ENCODE measurements around the gene TAPBP. TPM values are rescaled to one million over a fixed set of nuclear protein-coding genes. Genes with fewer than 3 reads are reported as not detected.

Gene TAPBP
- total and polyA plus RNA-seq, 2 donors (not counting 1 experiment from before 2014, with no cell fraction given) = 50.3 to 56.0 TPM

DNA sequence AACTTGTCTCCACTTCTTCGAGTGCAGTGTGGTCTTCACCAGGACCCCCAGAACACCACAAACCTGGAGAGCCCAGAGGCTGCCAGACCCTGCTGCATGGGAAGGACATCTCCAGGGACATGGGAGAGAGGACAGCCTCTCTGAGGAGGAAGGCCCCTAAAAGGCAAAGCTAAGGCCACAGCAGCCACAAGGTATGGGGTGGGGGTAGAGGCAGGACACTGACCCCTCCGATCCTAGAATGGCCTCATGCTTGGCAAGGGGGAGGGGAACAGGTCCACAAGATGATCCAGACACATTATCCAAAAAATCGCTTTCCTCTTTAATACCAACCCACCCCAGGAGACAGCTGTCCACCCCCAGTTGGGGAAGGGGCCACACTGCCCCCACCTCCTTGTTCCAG lies 35.1 kb downstream of the TAPBP start:
- H3K79me2 ChIP-seq (ENCODE audit: control insufficient read depth, insufficient read depth, low read length) = peaks cover 22% of the 10 kb centered on the region
- no peak for TF ChIP-seq CTCF (conservative IDR thresholded peaks at IDR 0.05 in 1 of 2, IDR thresholded peaks at IDR 0.05 in 1 of 2; ENCODE audit: low read depth in 1 of 2, low read length in 2 of 2)
- H4K20me1 ChIP-seq (ENCODE audit: control insufficient read depth, extremely low read depth, insufficient read depth, low read length) = no peaks in the 10 kb centered on the region
- no peak overlapping the region for H3K27ac ChIP-seq (ENCODE audit: insufficient read depth, low read length)
- H3K9me3 ChIP-seq (ENCODE audit: control insufficient read depth, insufficient read depth, low read depth, low read length) = no peaks in the 10 kb centered on the region
- H3K4me3 ChIP-seq (replicated peaks in 1 of 4; ENCODE audit: control extremely low read depth in 1 of 4, insufficient read depth in 1 of 4, low read depth in 3 of 4, low read length in 4 of 4) = no peak overlapping the region
- H2AFZ ChIP-seq (ENCODE audit: low read length) = no peak overlapping the region
- H3K36me3 ChIP-seq (ENCODE audit: control insufficient read depth, insufficient read depth, low read length) = peaks cover 34% of the 10 kb centered on the region
- no peaks in the 10 kb centered on the region for H3K27me3 ChIP-seq (ENCODE audit: control insufficient read depth, insufficient read depth, low read length)
- H3K4me2 ChIP-seq (ENCODE audit: extremely low read depth, insufficient read depth, low read length) = no peak overlapping the region
- DNase-seq (ENCODE audit: low read depth in 2 of 2) = no peak
- no peak overlapping the region for H3K9ac ChIP-seq (ENCODE audit: insufficient read depth, low read length)
- H3K4me1 ChIP-seq (ENCODE audit: control insufficient read depth, extremely low read depth, insufficient read depth, low read length) = peaks cover 14% of the 10 kb centered on the region

DNA sequence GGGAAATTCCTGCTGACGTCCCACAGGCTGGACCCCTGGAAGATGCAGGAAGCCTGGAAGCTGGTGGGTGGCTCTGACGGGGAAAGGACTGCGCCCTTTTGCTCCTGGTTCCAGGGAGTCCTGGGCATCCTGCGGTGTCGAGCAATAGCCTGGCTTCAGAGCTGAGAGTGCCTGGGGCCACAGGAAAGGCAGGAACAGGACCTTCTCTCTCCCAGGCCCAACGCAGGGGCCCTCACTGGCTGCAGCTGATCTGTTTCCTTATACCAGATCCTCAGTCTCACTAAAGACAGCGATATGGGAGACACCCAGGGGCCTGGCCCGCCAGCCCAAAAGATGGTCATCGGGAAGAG lies 35.5 kb downstream of the TAPBP start:
- Histone ChIP-seq H3K4me2 (ENCODE audit: extremely low read depth, insufficient read depth, low read length) (no peak overlapping the region), H2AFZ (ENCODE audit: low read length) (no peak overlapping the region), H3K79me2 (ENCODE audit: control insufficient read depth, insufficient read depth, low read length) (peaks cover 26% of the 10 kb centered on the region), H4K20me1 (ENCODE audit: control insufficient read depth, extremely low read depth, insufficient read depth, low read length) (no peaks in the 10 kb centered on the region), H3K4me3 (replicated peaks in 1 of 4; ENCODE audit: control extremely low read depth in 1 of 4, insufficient read depth in 1 of 4, low read depth in 3 of 4, low read length in 4 of 4) (no peak overlapping the region), H3K9me3 (ENCODE audit: control insufficient read depth, insufficient read depth, low read depth, low read length) (no peaks in the 10 kb centered on the region), H3K9ac (ENCODE audit: insufficient read depth, low read length) (no peak overlapping the region), H3K27me3 (ENCODE audit: control insufficient read depth, insufficient read depth, low read length) (no peaks in the 10 kb centered on the region), H3K4me1 (ENCODE audit: control insufficient read depth, extremely low read depth, insufficient read depth, low read length) (peaks cover 17% of the 10 kb centered on the region), H3K36me3 (ENCODE audit: control insufficient read depth, insufficient read depth, low read length) (peaks cover 34% of the 10 kb centered on the region), H3K27ac (ENCODE audit: insufficient read depth, low read length) (no peak overlapping the region)
- TF ChIP-seq EZH2 (IDR thresholded peaks at IDR 0.05; ENCODE audit: low read length, missing control alignments) (no peak), CTCF (conservative IDR thresholded peaks at IDR 0.05 in 1 of 2, IDR thresholded peaks at IDR 0.05 in 1 of 2; ENCODE audit: low read depth in 1 of 2, low read length in 2 of 2) (no peak)
- no peak for DNase-seq (ENCODE audit: low read depth in 2 of 2)

DNA sequence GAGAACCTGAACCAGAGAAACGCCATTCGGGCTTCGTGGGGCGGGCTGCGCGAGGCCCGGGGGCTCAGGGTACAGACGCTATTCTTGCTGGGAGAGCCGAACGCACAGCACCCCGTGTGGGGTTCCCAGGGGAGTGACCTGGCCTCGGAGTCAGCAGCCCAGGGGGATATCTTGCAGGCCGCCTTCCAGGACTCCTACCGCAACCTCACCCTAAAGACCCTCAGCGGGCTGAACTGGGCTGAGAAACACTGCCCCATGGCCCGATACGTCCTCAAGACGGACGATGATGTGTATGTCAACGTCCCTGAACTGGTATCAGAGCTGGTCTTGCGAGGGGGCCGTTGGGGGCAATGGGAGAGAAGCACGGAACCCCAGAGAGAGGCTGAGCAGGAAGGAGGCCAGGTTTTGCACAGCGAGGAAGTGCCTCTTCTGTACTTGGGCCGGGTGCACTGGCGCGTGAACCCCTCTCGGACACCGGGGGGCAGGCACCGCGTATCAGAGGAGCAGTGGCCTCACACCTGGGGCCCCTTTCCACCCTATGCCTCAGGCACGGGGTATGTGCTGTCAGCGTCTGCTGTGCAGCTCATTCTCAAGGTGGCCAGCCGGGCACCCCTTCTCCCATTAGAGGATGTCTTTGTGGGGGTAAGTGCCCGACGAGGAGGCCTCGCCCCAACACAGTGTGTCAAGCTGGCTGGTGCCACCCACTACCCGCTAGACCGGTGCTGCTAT lies 36.1 kb downstream of the TAPBP start:
- peak overlapping the region; percentile 59 for H3K4me2 ChIP-seq (ENCODE audit: extremely low read depth, insufficient read depth, low read length)
- no peaks in the 10 kb centered on the region for H3K9me3 ChIP-seq (ENCODE audit: control insufficient read depth, insufficient read depth, low read depth, low read length)
- H3K4me3 ChIP-seq (replicated peaks in 1 of 4; ENCODE audit: control extremely low read depth in 1 of 4, insufficient read depth in 1 of 4, low read depth in 3 of 4, low read length in 4 of 4) = peak overlapping the region in 3 of 4 experiments; percentile 21 to 59 (median 29)
- no peak for TF ChIP-seq CTCF (conservative IDR thresholded peaks at IDR 0.05 in 1 of 2, IDR thresholded peaks at IDR 0.05 in 1 of 2; ENCODE audit: low read depth in 1 of 2, low read length in 2 of 2)
- TF ChIP-seq EZH2 (IDR thresholded peaks at IDR 0.05; ENCODE audit: low read length, missing control alignments) = no peak
- peaks cover 31% of the 10 kb centered on the region for H3K79me2 ChIP-seq (ENCODE audit: control insufficient read depth, insufficient read depth, low read length)
- H3K4me1 ChIP-seq (ENCODE audit: control insufficient read depth, extremely low read depth, insufficient read depth, low read length) = peaks cover 19% of the 10 kb centered on the region
- H2AFZ ChIP-seq (ENCODE audit: low read length) = no peak overlapping the region
- no peaks in the 10 kb centered on the region for H3K27me3 ChIP-seq (ENCODE audit: control insufficient read depth, insufficient read depth, low read length)
- peak overlapping the region; percentile 67 for H3K27ac ChIP-seq (ENCODE audit: insufficient read depth, low read length)
- peak overlapping the region; percentile 8 for H3K9ac ChIP-seq (ENCODE audit: insufficient read depth, low read length)
- peak; percentile 7 to 11 for DNase-seq (ENCODE audit: low read depth in 2 of 2)
- H4K20me1 ChIP-seq (ENCODE audit: control insufficient read depth, extremely low read depth, insufficient read depth, low read length) = no peaks in the 10 kb centered on the region
- H3K36me3 ChIP-seq (ENCODE audit: control insufficient read depth, insufficient read depth, low read length) = peaks cover 37% of the 10 kb centered on the region

Measured in fibroblast of lung (primary cell).